ENCODE data around the gene CYP4A22. TPM values are rescaled to one million over a fixed set of nuclear protein-coding genes. Genes with fewer than 3 reads are reported as not detected.

The CYP4A22 gene
- total and polyA plus RNA-seq, 12 donors: not detected

- Histone ChIP-seq H3K36me3 (replicated peaks in 1 of 2) (no peaks in the 10 kb centered on the region), H3K27ac (no peak overlapping the region), H3K4me1 (replicated peaks in 1 of 2) (no peaks in the 10 kb centered on the region), H3K4me3 (no peak overlapping the region), H3K9me3 (replicated peaks in 1 of 3) (no peaks in the 10 kb centered on the region), H3K27me3 (no peaks in the 10 kb centered on the region)
- intact Hi-C loops (cut with DNase I): no loop called here
- no peak for DNase-seq
- TF ChIP-seq CTCF (IDR thresholded peaks at IDR 0.05) (no peak), POLR2A (IDR thresholded peaks at IDR 0.05) (no peak)
Measured at GRCh38 chr1:47160716-47161115, 23.5 kb downstream of the CYP4A22 start.

- WGBS, 4 donors: 59 to 72% (median 65%) methylated on average over 5 of the region's 5 CpGs
- no peaks in the 10 kb centered on the region for H3K4me1 ChIP-seq (replicated peaks in 1 of 2)
- intact Hi-C loops (cut with DNase I): no loop called here
- no peaks in the 10 kb centered on the region for H3K9me3 ChIP-seq (replicated peaks in 1 of 3)
- H3K36me3 ChIP-seq (replicated peaks in 1 of 2): no peaks in the 10 kb centered on the region
- no peak for DNase-seq
- no peak overlapping the region for H3K4me3 ChIP-seq
- H3K27me3 ChIP-seq: no peaks in the 10 kb centered on the region
- TF ChIP-seq POLR2A (IDR thresholded peaks at IDR 0.05) (no peak), CTCF (IDR thresholded peaks at IDR 0.05) (no peak)
- H3K27ac ChIP-seq: no peak overlapping the region
Measured at GRCh38 chr1:47161298-47162040, 24.2 kb downstream of the CYP4A22 start.

GRCh38 chr1:47164552-47164951, 27.3 kb downstream of the CYP4A22 start:
- Histone ChIP-seq H3K9me3 (replicated peaks in 1 of 3) (no peaks in the 10 kb centered on the region), H3K27me3 (no peaks in the 10 kb centered on the region), H3K27ac (no peak overlapping the region), H3K4me3 (no peak overlapping the region), H3K36me3 (replicated peaks in 1 of 2) (no peaks in the 10 kb centered on the region), H3K4me1 (replicated peaks in 1 of 2) (no peaks in the 10 kb centered on the region)
- intact Hi-C loops (cut with DNase I): no loop called here
- DNase-seq: no peak
- TF ChIP-seq POLR2A (IDR thresholded peaks at IDR 0.05) (no peak), CTCF (IDR thresholded peaks at IDR 0.05) (no peak)

- no peaks in the 10 kb centered on the region for H3K4me1 ChIP-seq (replicated peaks in 1 of 2)
- H3K4me3 ChIP-seq: no peak overlapping the region
- no peaks in the 10 kb centered on the region for H3K36me3 ChIP-seq (replicated peaks in 1 of 2)
- no peak for DNase-seq
- intact Hi-C loops (cut with DNase I): no loop called here
- peaks cover 7% of the 10 kb centered on the region for H3K27me3 ChIP-seq
- TF ChIP-seq POLR2A (IDR thresholded peaks at IDR 0.05): no peak
- no peak for TF ChIP-seq CTCF (IDR thresholded peaks at IDR 0.05)
- no peaks in the 10 kb centered on the region for H3K9me3 ChIP-seq (replicated peaks in 1 of 3)
- no peak overlapping the region for H3K27ac ChIP-seq
- 69 to 88% (median 76%) methylated on average over 4 to 5 of the region's 5 CpGs for WGBS, 4 donors
Measured at GRCh38 chr1:47172782-47173181, 35.5 kb downstream of the CYP4A22 start.

Measured in adrenal gland (tissue), 12 donors.